Tibial nerve (tissue), 4 donors: ENCODE results near the gene ZNF609.

ENCODE experiments used
- CTCF ChIP-seq, 5 experiments: fragments of 200-600 bp in 3 of 5; fragments of 450-650 bp in 2 of 5; sonication (generic) in 3 of 5; IDR thresholded peaks; one replicate each; pipeline ENCODE4 v1.5.1; 2016 to 2019; ENCODE audit warnings: antibody characterized with exemption in 5 of 5, mild to moderate bottlenecking in 3 of 5, moderate library complexity in 2 of 5
- EP300 ChIP-seq, 2 donors: sonication (generic); formaldehyde crosslinking; IDR thresholded peaks; one replicate each; pipeline ENCODE4 v1.6.1; 2017; ENCODE audit warnings: antibody characterized with exemption in 2 of 2, mild to moderate bottlenecking in 1 of 2
- POLR2A ChIP-seq, 2 donors: fragments of 450-650 bp; IDR thresholded peaks; one replicate each; pipeline ENCODE4 v1.6.1; 2017; ENCODE audit warnings: antibody characterized with exemption in 2 of 2, mild to moderate bottlenecking in 2 of 2, moderate library complexity in 2 of 2

GRCh38 chr15:64683378-64683777 lies 223.0 kb downstream of the ZNF609 start:
- TF ChIP-seq CTCF (IDR thresholded peaks at IDR 0.05) (no peak), EP300 (IDR thresholded peaks at IDR 0.05) (no peak), POLR2A (IDR thresholded peaks at IDR 0.05) (no peak)
